Right ventricle myocardium superior (tissue), 1 donor: ENCODE data around the gene SIRPB1. TPM values are rescaled to one million over a fixed set of nuclear protein-coding genes. Genes with fewer than 3 reads are reported as not detected.

Experiments
- ATAC-seq: fragments of 200-7000 bp; cut with Tn5 transposase; one replicate; pipeline ENCODE4 v1.9.1; 2020; ENCODE audit warnings: mild to moderate bottlenecking; ENCODE audit not compliant: poor library complexity
- DNase-seq: peaks from one replicate; pipeline ENCODE4 v3.0.0-alpha.2; 2020
- intact Hi-C: fragments of 100-400 bp; cut with DNase I; formaldehyde crosslinking; loops from one replicate; pipeline ENCODE4 v1.11.2; 2022
- long read RNA-seq: library from polyadenylated mRNA; unstranded; transcript quantifications from one replicate; pipeline ENCODE4 v2.0.0, GENCODE V29; 2021
- total RNA-seq: library from RNA; stranded (reverse); fragmentation: NEBNext Ultra II Directional; extraction: Animal tissue kit (Norgen Biotek cat#: 25700); gene quantifications from one replicate; pipeline ENCODE4 v1.2.1, GENCODE V29; 2021
- donor health status: DM: no; HTN: yes; CAD: no; lungs with severe emphysema.

The SIRPB1 gene
- 0.35 TPM for total RNA-seq
- long read RNA-seq, result 0 reads

DNA sequence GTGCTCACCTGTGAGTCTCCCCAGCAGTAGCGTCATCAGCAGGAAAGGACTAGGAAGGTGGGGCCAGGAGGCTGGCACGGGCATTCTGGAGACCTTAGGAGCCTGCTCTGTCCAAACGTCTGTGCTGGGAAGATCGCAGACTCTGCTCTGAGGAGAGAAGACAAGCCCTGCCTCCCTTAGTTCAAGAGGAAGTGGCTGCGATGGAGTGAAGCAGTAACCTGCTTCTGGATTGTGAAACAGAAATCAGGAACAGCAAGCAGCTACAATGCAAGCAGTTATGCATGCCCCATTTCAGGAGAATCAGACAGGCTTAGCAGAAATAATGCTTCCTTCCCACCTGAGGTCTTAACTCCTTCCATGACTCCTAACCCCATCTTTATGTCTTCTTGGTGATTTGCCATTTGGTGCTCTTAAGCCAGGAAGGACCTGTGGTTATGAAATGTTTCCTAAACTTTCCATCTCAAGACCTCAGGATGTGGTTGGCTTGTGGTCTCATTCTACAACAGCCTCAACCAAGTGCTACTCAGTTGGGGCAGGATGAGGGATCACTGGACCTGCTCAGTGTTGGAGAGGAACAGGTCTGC, at the start of gene SIRPB1:
Gene SIRPB1 (minus strand): TSS at position 149 of the 584 bp plus-strand sequence. CDS start 65 bp downstream, at position 84.
- peak; percentile 36 for DNase-seq
- peak; percentile 43 for ATAC-seq
- intact Hi-C loops, result no loop called here

- intact Hi-C loops, result no loop called here
- ATAC-seq (no peak), DNase-seq (peak; percentile 53)
Observed at GRCh38 chr20:1669304-1669703, 49.5 kb upstream of the SIRPB1 start.

DNA sequence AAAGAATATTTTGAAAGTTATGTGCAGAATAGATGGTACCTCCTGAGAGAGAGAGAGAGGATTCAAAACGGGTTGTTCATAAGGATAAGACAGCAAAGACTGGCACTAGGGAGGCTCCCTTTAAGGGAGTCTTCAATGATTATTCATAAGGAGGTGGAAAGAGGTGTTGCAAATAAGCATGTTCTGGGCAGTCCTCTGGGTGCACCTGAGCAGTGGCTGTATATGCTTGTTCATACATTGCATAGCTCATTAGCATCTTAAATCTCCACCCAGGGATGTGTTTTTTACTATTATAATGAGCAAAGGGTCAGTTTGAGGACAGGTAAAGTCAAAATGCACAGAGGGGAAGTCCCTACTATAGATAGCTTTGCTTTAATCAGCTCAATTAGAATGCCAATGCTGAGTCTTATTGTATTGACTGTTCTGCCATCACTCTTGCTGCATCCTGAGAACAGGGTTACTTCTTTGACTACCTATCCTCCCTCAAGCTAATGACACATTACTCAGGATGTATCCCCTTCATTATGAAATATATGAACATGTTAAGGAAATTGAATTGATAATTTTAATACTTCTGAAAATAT, 47.8 kb upstream of the SIRPB1 start:
- ATAC-seq, result no peak
- intact Hi-C loops, result no loop called here

GRCh38 chr20:1666802-1667201, 47.0 kb upstream of the SIRPB1 start:
- intact Hi-C loops, result no loop called here
- DNase-seq (no peak), ATAC-seq (no peak)

More for the DNA sequence above, 47.8 kb upstream of the SIRPB1 start:
- DNase-seq, result no peak

DNA sequence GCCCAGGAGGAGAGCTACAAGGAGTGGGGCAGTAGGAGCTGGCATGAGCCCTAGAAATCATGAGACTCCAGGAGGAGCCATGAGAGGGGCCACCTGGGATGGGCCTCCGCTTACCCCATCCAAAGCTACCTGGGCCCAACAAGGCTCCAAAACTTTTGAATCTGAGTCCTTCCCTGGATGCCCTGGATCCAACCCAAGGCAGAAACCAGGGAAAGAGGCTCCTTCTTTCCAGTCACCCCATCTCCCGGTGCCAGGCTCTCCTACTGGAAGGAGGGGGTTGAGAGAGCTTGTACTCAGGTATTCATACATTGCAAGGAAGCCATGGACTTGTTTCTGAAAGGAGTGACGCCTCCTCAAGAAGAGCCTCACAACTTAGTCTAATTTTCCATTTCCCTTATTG, 45.5 kb upstream of the SIRPB1 start:
- ATAC-seq (no peak), DNase-seq (no peak)
- intact Hi-C loops, result no loop called here

- no peak for DNase-seq
- no peak for ATAC-seq
- intact Hi-C loops, result no loop called here
Observed at GRCh38 chr20:1664911-1665310, 45.1 kb upstream of the SIRPB1 start.

DNA sequence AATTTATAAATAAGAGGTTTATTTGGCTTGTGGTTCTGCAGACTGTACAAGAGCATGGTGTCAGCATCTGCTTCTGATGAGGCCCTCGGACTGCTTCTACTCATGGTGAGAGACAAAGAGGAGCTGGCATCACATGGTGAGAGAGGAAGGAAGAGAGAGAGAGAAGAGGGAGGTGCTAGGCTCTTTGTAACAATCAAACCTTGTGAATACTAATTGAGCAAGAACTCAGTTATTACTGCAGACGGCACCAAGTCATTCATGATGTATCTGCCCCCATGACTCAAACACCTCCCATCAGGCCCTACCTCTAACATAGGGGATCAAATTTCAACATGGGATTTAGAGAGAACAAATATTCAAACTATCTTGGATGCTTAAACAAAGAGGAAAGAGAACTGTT, 44.1 kb upstream of the SIRPB1 start:
- no peak for ATAC-seq
- intact Hi-C loops, result no loop called here
- DNase-seq, result no peak

- intact Hi-C loops, result loop anchor here (2.0 kb wide), 1 partner anchor 35 kb away; no protein-coding TSS in a partner anchor
- DNase-seq (no peak), ATAC-seq (no peak)
Observed at GRCh38 chr20:1661542-1662299, 41.9 kb upstream of the SIRPB1 start.

GRCh38 chr20:1660246-1660645, 40.4 kb upstream of the SIRPB1 start:
- ATAC-seq, result no peak
- no peak for DNase-seq
- intact Hi-C loops, result loop anchor here (2.0 kb wide), 1 partner anchor 37 kb away; no protein-coding TSS in a partner anchor

- intact Hi-C loops, result no loop called here
- ATAC-seq, result no peak
- no peak for DNase-seq
Observed at GRCh38 chr20:1657556-1658334, 37.9 kb upstream of the SIRPB1 start, which contains the start of gene SIRPG. SIRPG (minus strand) TSS chr20:1657779; CDS start chr20:1657714, 65 bp downstream.

DNA sequence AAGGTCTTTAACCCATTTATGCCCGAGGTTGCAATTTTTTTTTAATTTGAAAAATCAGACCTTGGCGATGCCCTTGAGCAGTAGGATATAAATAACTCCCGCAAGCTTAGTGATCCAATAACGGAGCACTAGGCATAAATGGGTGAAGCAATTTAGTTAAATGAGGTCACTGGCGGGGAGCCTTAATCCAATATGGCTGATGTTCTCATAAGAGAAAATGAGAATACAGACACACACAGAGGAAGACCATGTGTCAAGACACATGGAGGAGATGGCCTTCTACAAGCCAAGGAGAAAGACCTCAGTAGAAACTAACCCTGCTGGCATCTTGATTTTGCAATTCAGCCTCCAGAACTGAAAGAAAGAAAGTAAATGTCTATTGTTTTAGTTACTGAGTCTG, 37.0 kb upstream of the SIRPB1 start:
- DNase-seq (no peak), ATAC-seq (no peak)
- intact Hi-C loops, result no loop called here

DNA sequence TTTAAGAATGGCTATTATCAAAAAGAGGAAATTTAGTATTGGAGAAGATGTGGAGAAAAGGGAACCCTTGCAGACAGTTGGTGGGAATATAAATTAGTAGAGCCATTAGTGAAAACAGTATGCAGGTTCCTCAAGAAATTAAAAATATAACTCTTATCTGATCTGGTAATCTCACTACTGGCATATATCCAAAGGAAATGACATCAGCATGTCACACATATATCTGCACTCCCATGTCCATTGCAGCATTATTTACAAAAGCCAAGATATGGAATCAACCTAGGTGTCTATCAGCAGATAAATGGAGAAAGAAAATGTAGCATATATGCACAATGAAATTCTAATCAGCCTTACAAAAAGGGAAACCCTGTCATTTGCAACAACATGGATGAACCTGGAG, 35.2 kb upstream of the SIRPB1 start:
- intact Hi-C loops, result no loop called here
- ATAC-seq, result no peak
- DNase-seq, result no peak

DNA sequence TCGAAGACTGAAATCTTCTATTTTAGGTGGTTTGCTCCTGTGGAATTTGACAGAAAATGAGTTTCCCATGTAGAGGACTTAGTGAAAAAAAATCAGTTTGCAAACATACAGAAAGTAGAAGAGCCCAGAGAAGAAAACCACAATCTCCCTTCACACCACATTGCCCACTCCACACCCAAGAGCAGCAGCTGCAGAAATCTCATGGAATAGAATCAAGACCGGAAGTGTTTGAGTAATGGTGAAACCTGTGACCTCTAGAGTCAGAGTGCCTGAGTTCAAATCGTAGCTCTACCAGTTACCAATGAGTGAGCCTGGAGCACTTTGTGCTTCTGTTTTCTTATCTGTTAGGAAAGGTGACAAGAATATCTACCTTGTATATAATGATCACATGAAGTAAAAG, 33.2 kb upstream of the SIRPB1 start:
- intact Hi-C loops, result no loop called here
- no peak for DNase-seq
- ATAC-seq, result no peak

DNA sequence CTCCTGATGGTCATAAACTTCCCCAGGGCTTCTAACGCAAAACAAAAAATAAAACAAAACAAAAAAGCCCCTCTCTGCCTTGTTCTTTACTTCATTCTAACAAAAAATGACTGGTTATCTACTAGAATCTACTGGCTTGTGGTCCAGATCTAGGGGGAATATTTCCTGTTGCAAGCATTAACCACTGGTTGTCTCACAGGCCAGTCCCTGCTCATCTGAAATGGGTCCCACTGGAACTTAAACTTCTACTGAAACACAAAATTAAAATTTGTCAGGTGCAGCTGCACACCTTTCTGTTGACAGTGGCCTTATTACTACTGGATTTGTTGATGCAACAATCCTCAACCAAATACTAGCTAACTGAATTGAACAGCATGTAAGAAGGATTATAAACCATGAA, 32.3 kb upstream of the SIRPB1 start:
- intact Hi-C loops, result no loop called here
- ATAC-seq (no peak), DNase-seq (no peak)

DNA sequence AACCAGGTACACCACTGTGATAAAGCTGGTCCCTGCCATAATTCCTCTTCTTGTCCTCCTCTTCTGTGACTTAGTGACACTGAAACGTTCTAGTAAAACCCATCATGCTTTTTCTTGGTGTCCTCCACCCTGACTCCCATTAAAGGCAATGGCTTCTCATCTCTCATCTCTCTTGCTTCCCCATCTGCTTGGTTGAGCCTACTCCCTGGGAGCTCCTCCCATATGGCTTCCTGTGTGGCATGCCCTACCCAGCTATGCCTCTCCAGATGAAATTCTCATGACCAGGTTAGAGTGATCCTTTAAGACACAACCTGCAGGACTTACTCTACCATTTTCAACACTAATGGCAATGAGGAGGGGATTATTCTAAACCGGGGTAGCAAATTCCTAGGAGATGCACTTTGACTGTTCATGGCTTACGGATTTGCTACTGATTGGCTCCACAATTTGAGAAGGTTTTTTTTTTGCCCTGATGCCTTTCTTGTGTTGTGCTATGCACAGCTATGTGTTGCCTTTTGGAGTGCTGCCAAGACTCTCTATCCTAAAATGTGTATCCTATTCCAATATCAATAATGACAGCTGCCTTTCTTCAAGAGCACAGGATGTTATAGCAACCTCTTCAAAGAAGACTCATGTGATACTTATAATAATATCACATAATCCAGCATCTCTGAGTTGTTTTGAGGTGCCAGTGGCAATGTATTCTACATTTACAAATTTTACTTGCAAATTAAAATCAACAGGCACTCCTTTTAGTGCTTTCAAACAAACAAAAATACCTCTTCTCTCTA, 31.7 kb upstream of the SIRPB1 start:
- intact Hi-C loops, result no loop called here
- ATAC-seq (no peak), DNase-seq (no peak)

GRCh38 chr20:1648101-1648500, 28.3 kb upstream of the SIRPB1 start:
- no peak for ATAC-seq
- no peak for DNase-seq

DNA sequence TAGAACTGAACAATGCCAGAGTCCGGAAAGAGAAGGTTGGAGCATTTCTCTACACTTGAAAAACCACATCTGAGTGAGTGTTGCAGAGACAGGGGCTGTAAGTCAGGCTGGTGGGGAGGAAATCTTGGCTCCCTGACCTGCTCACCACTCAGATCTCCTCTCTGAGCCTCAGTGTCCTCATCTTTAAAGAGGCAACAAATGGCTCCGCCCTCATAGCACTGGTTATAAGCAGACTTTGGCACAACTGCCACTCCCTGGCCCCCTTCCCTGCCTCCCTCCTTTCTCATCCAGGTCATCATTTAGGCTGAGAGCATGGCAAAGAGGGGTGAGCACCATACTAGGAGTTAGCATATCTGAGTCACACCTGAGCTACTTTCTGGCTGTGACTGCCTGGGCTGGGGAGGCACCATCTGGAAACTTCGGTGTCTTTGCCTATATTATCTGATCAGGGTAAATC, 27.2 kb upstream of the SIRPB1 start:
- DNase-seq (no peak), ATAC-seq (no peak)
- intact Hi-C loops, result no loop called here

More at GRCh38 chr20:1648101-1648500, 28.3 kb upstream of the SIRPB1 start:
- intact Hi-C loops, result no loop called here
